ENCODE results near the gene NGRN. TPM values are rescaled to one million over a fixed set of nuclear protein-coding genes. Genes with fewer than 3 reads are reported as not detected.
"Not testable (repeated sequence)": the region's sequence is repeated elsewhere in the genome, so short reads cannot be mapped to it uniquely, and the experiment has no call there.

NGRN gene
- total RNA-seq, 1 donor from 2014 or later, result 124 TPM

GRCh38 chr15:90294159-90294558 lies 28.7 kb downstream of the NGRN start:
- DNase-seq (ENCODE audit: low read depth), result no peak
- Histone ChIP-seq H3K4me3 (ENCODE audit: low read depth, low read length) (no peak overlapping the region), H3K27me3 (ENCODE audit: control insufficient read depth, insufficient read depth, low read length) (peaks cover 10% of the 10 kb centered on the region), H3K36me3 (ENCODE audit: control insufficient read depth, insufficient read depth, low read length) (no peaks in the 10 kb centered on the region)
- no peak for TF ChIP-seq CTCF (IDR thresholded peaks at IDR 0.05; ENCODE audit: insufficient read depth, low read length, poor library complexity, severe bottlenecking)

- H3K4me3 ChIP-seq (ENCODE audit: low read depth, low read length), result no peak overlapping the region
- DNase-seq (ENCODE audit: low read depth), result no peak
These were observed 29.3 kb downstream of the NGRN start for GRCh38 chr15:90294601-90295269.

GRCh38 chr15:90295270-90295648 lies 29.8 kb downstream of the NGRN start:
- TF ChIP-seq CTCF (IDR thresholded peaks at IDR 0.05; ENCODE audit: insufficient read depth, low read length, poor library complexity, severe bottlenecking), result no peak
- Histone ChIP-seq H3K4me3 (ENCODE audit: low read depth, low read length) (no peak overlapping the region), H3K36me3 (ENCODE audit: control insufficient read depth, insufficient read depth, low read length) (no peaks in the 10 kb centered on the region), H3K27me3 (ENCODE audit: control insufficient read depth, insufficient read depth, low read length) (peaks cover 10% of the 10 kb centered on the region)
- DNase-seq (ENCODE audit: low read depth), result no peak

More at GRCh38 chr15:90294601-90295269, 29.3 kb downstream of the NGRN start:
- Histone ChIP-seq H3K27me3 (ENCODE audit: control insufficient read depth, insufficient read depth, low read length) (peaks cover 10% of the 10 kb centered on the region), H3K36me3 (ENCODE audit: control insufficient read depth, insufficient read depth, low read length) (no peaks in the 10 kb centered on the region)
- peak; percentile 10 for TF ChIP-seq CTCF (IDR thresholded peaks at IDR 0.05; ENCODE audit: insufficient read depth, low read length, poor library complexity, severe bottlenecking)

GRCh38 chr15:90296316-90296884 lies 30.9 kb downstream of the NGRN start:
- H3K36me3 ChIP-seq (ENCODE audit: control insufficient read depth, insufficient read depth, low read length); DNase-seq (ENCODE audit: low read depth); H3K4me3 ChIP-seq (ENCODE audit: low read depth, low read length); H3K27me3 ChIP-seq (ENCODE audit: control insufficient read depth, insufficient read depth, low read length): not testable (repeated sequence)

GRCh38 chr15:90297021-90297420 lies 31.5 kb downstream of the NGRN start:
- DNase-seq (ENCODE audit: low read depth), result no peak
- TF ChIP-seq CTCF (IDR thresholded peaks at IDR 0.05; ENCODE audit: insufficient read depth, low read length, poor library complexity, severe bottlenecking), result no peak
- H3K4me3 ChIP-seq (ENCODE audit: low read depth, low read length), result no peak overlapping the region
- H3K27me3 ChIP-seq (ENCODE audit: control insufficient read depth, insufficient read depth, low read length), result peaks cover 10% of the 10 kb centered on the region
- H3K36me3 ChIP-seq (ENCODE audit: control insufficient read depth, insufficient read depth, low read length), result no peaks in the 10 kb centered on the region

- no peak for TF ChIP-seq CTCF (IDR thresholded peaks at IDR 0.05; ENCODE audit: insufficient read depth, low read length, poor library complexity, severe bottlenecking)
- Histone ChIP-seq H3K36me3 (ENCODE audit: control insufficient read depth, insufficient read depth, low read length) (no peaks in the 10 kb centered on the region), H3K4me3 (ENCODE audit: low read depth, low read length) (no peak overlapping the region), H3K27me3 (ENCODE audit: control insufficient read depth, insufficient read depth, low read length) (no peaks in the 10 kb centered on the region)
- DNase-seq (ENCODE audit: low read depth), result no peak
These were observed 35.1 kb downstream of the NGRN start for GRCh38 chr15:90300541-90300940.

Measured in kidney epithelial cell (primary cell).